NT2/D1 (cell line): ENCODE data around the gene RNF114.

ENCODE experiments used
- DNase-seq: peaks from one replicate; pipeline ENCODE4 v3.0.0-alpha.2; 2011; ENCODE audit warnings: low read depth, low spot score
- H3K27me3 ChIP-seq: 2 replicates; pipeline ENCODE4 v1.6.0; 2011; ENCODE audit warnings: mild to moderate bottlenecking; ENCODE audit not compliant: insufficient read length, insufficient read depth
- H3K36me3 ChIP-seq: 2 replicates; pipeline ENCODE4 v1.6.1; 2011; ENCODE audit warnings: mild to moderate bottlenecking, low read length, mixed read lengths; ENCODE audit not compliant: insufficient read depth, insufficient read length
- H3K4me1 ChIP-seq: 2 replicates; pipeline ENCODE4 v1.5.1; 2011; ENCODE audit not compliant: insufficient read depth, insufficient read length
- H3K4me3 ChIP-seq: 2 replicates; pipeline ENCODE4 v1.5.1; 2011; ENCODE audit warnings: low read depth; ENCODE audit not compliant: insufficient read length
- H3K9ac ChIP-seq: 2 replicates; pipeline ENCODE4 v1.6.0; 2011; ENCODE audit warnings: low read depth; ENCODE audit not compliant: insufficient read length
- H3K9me3 ChIP-seq: 2 replicates; pipeline ENCODE4 v1.5.1; 2011; ENCODE audit warnings: mild to moderate bottlenecking, low read length; ENCODE audit not compliant: insufficient read depth
- SUZ12 ChIP-seq: IDR thresholded peaks from 2 replicates; pipeline ENCODE4 v1.6.1; 2011; ENCODE audit not compliant: insufficient read length, insufficient read depth; ENCODE audit errors: extremely low read depth
- YY1 ChIP-seq: IDR thresholded peaks from 2 replicates; pipeline ENCODE4 v1.6.1; 2011; ENCODE audit not compliant: insufficient read length, insufficient read depth
- ZNF274 ChIP-seq: IDR thresholded peaks from 2 replicates; pipeline ENCODE4 v1.6.1; 2011; ENCODE audit warnings: mild to moderate bottlenecking, low read depth, low read length

Gene RNF114

GRCh38 chr20:49978685-49979029 is 42.5 kb downstream of the RNF114 start:
- peaks cover 15% of the 10 kb centered on the region for H3K4me1 ChIP-seq
- peaks cover 3% of the 10 kb centered on the region for H3K36me3 ChIP-seq
- no peak overlapping the region for H3K4me3 ChIP-seq
- peaks cover 31% of the 10 kb centered on the region for H3K27me3 ChIP-seq
- H3K9me3 ChIP-seq: no peaks in the 10 kb centered on the region
- H3K9ac ChIP-seq: no peak overlapping the region
- no peak for TF ChIP-seq SUZ12
- TF ChIP-seq ZNF274: no peak
- TF ChIP-seq YY1: no peak
- no peak for DNase-seq

DNA sequence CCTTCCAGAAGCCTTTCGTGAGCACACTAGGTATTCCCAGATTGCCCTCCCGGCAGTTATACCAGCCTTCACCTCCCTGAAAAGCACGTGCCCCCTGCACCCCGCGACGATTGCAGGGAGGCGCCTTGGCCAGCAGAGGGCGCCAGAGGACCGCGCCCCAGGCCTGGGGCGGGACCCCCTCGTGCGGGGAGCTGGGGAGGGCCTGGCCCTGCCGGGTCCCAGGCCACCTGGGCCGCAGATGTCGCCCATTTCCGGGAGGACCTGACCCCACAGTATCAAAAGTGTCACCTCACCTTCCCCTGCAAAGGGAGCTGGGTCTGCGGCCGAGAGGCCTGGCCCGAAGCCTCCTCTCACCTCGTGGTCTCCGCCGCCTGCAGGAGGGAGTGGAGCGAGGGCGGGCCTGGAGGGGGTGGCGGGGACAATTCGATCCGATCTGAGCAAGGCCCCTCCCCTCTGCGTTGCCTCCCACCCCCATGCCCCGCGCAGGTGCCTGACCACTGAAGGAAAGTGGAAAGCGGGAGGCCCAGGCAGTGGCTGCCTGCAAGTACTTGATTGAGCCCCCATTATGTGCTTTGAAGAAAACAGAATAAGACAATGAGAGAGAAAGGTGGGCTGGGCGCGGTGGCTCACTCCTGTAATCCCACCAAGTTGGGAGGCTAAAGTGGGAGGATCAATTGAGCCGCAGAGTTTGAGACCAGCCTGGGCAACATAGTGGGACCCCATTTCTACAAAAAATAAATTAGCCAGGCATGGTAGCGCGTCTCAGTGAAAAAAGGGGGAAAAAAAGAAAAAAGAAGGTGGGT is 43.0 kb downstream of the RNF114 start:
- peak overlapping the region; percentile 43 for H3K4me3 ChIP-seq
- H3K9ac ChIP-seq: peak overlapping the region; percentile 90
- no peak for TF ChIP-seq YY1
- no peak for TF ChIP-seq ZNF274
- no peak for TF ChIP-seq SUZ12
- no peaks in the 10 kb centered on the region for H3K9me3 ChIP-seq
- H3K36me3 ChIP-seq: peaks cover 9% of the 10 kb centered on the region
- H3K27me3 ChIP-seq: peaks cover 31% of the 10 kb centered on the region
- peaks cover 21% of the 10 kb centered on the region for H3K4me1 ChIP-seq
- DNase-seq: peak; percentile 57

DNA sequence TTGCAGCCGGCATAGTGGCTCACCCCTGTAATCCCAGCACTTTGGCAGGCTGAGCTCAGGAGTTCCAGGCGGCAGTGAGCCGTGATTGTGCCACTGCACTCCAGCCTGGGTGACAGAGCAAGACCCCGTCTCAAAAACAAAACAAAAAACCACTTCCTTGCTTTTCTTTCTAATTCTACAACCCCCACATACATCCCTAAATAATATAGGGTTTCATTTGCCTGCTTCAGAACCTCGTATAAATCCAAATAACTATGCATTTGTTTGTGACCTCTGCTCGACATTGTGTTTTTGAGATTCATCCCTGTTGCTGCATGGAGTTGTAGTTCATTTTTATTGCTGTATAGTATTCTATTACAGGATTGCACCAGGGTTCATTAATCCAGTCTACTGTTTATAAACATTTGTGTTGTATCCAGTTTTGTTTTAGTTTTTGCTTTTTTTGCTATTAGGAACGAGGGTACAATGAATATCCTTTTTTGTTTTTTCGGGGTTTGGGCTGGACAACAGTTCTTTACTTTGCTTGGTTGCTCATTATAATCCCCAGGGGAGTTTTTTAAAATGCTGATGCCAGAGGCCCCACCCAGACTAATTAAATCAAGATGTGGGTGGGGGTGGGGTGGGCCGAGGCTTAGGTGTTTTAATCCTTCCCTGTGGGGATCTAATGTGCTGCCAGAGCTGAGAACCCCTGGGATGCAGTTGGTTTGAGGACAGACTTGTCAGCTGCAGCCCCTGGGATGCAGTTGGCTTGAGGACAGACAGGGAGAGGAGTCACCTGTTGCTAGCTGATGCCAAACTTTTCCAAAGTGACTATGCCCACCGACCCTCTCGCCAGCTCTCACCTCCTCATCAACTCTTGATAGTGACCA is 44.2 kb downstream of the RNF114 start:
- Histone ChIP-seq H3K9ac (no peak overlapping the region), H3K4me1 (peaks cover 32% of the 10 kb centered on the region), H3K9me3 (no peaks in the 10 kb centered on the region), H3K36me3 (peaks cover 20% of the 10 kb centered on the region), H3K4me3 (no peak overlapping the region), H3K27me3 (peaks cover 31% of the 10 kb centered on the region)
- TF ChIP-seq ZNF274 (no peak), SUZ12 (no peak), YY1 (no peak)
- DNase-seq: no peak

- peaks cover 30% of the 10 kb centered on the region for H3K36me3 ChIP-seq
- no peak for DNase-seq
- H3K9me3 ChIP-seq: no peaks in the 10 kb centered on the region
- no peak for TF ChIP-seq SUZ12
- TF ChIP-seq ZNF274: no peak
- no peak for TF ChIP-seq YY1
- peaks cover 39% of the 10 kb centered on the region for H3K4me1 ChIP-seq
- H3K4me3 ChIP-seq: no peak overlapping the region
- H3K9ac ChIP-seq: no peak overlapping the region
- H3K27me3 ChIP-seq: peaks cover 31% of the 10 kb centered on the region
Measured at GRCh38 chr20:49981218-49982071, 45.2 kb downstream of the RNF114 start.

GRCh38 chr20:49982072-49982345 is 45.8 kb downstream of the RNF114 start:
- peaks cover 36% of the 10 kb centered on the region for H3K36me3 ChIP-seq
- no peak for DNase-seq
- H3K4me1 ChIP-seq: peaks cover 42% of the 10 kb centered on the region
- TF ChIP-seq SUZ12 (no peak), ZNF274 (no peak), YY1 (no peak)
- no peaks in the 10 kb centered on the region for H3K9me3 ChIP-seq
- H3K9ac ChIP-seq: peak overlapping the region; percentile 53
- H3K27me3 ChIP-seq: peaks cover 31% of the 10 kb centered on the region
- H3K4me3 ChIP-seq: peak overlapping the region; percentile 53

DNA sequence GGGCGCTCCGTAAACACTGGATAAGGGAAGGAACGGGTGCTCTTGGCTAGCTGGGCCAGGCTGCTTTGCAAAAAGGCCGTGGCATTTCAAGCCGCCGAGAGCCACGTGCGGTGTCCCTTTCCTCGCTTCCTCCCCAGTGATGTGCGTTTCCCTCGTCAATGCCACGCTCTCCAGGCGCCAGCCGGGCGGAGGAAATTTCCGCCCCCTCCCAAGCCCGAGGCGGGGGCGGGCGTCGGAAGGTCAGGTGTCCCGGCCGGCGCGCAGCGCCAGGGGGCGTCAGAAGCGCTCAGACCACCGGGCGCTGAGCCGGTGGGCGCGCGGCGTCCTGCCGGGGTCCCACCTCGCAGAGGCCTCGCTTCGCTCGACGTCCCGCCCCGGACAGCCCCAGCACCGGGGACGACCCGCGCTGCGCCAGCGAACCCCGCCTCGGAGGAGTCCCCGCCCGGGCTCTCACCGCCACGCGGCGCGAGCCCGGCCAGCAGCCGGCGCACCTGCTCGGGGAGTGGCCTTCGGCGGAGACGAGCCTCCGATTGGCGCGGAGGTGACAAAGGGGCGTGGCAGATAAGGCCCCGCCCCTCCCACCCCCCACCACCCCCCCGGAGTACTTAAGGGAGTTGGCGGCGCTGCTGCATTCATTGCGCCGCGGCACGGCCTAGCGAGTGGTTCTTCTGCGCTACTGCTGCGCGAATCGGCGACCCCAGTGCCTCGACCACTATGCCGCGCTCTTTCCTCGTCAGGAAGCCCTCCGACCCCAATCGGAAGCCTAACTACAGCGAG is 46.3 kb downstream of the RNF114 start, which contains the start of gene SNAI1:
SNAI1 (plus strand) TSS at position 635 of the 777 bp plus-strand sequence; CDS start at position 715, 80 bp downstream.
- Histone ChIP-seq H3K9ac (peak within 1 kb of the TSS; percentile 95), H3K4me3 (peak within 1 kb of the TSS; percentile 69), H3K9me3 (no peaks in the 10 kb centered on the region), H3K4me1 (peaks cover 45% of the 10 kb centered on the region), H3K27me3 (peaks cover 31% of the 10 kb centered on the region), H3K36me3 (peaks cover 41% of the 10 kb centered on the region)
- DNase-seq: peak; percentile 78
- TF ChIP-seq ZNF274 (no peak), SUZ12 (no peak), YY1 (no peak)
